DMS 273 (cell line): ENCODE data around the gene RASEF.
"Not testable (repeated sequence)": the region's sequence is repeated elsewhere in the genome, so short reads cannot be mapped to it uniquely, and the experiment has no call there.

Source experiments
- DNase-seq: peaks from one replicate; lab custom pipeline; 2025; ENCODE audit not compliant: unreplicated experiment; lab: John Stamatoyannopoulos, UW

The RASEF gene

DNA sequence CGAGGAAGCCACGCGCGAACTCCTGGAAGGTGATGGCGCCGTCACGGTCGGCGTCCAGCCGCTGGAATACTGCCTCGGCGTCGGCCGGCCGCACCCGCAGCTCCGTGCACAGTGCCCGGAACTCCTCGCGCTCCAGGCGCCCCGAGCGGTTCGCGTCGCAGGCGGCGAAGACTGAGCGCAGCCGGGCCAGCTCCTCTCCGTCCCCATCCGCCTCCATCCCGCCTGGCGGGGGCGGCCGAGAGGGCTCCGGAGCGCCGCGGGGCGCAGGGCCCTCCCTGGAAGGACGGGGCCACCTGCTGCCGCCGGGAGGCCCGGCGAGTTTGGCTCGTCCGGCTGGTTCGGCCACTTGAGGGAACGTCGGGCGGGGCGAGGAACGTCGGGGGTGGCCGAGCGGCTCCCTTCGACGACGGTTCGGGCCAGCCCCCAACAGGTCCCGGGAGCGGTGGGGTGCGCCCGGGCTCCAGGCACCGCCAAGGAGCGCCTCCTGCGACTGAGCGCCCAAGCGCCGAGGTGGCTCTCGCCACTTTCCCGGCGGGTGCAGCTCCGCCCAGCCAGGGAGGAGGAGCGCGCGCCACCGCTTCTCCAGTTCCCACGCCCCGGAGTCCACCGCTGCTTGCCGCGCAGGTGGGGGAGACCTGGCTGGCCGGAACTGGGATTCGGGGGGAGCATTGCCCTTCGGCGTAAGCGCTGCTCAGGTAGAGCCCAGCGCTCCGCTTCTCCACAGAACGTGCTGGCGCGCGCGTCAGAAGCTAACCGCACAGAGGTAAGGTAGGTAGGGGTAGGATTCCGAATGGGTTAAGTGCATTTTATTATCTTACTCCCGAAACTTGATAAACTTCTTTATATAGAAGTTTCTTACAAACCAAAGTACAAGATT is at the start of gene RASEF:
Gene RASEF (minus strand): TSS at position 492 of the 877 bp plus-strand sequence. CDS start 275 bp downstream, at position 217.
- DNase-seq: peak; percentile 85

DNA sequence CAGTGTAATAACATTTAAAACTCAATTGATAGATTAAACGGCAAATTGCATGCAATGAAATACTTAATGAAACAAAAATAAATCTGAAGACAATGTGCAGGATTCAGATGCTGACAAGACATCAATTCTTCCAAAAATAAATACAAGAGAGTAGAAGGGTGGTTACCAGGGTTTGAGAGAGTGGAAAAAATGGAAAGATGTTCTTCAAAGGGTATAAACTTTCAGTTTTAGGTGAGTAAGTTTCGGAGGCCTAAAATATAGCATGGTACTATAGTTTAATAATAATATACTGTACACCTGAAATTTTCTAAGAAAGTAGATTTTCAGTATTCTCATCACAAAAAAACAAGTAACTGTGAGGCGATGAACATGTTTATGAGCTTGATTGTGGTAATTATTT is 48.2 kb upstream of the RASEF start:
- DNase-seq: no peak

DNA sequence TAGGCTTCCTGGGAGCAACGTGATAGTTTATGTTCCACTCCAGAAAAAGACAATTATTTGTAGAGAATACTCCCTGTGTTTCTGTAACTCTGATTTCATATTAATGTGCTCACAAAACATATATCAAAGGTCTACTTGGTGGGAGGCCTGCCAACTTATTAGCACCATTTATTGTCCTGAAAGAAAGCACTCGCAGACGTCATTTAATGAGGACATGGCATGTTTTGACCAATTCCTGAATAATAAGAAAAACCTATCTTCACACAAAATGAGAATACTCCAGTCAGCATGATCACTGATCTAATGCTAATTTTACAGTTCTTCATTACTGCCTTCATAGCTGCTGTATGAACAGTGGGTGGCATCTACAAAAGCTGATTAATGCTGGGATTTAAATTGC is 46.4 kb upstream of the RASEF start:
- no peak for DNase-seq

DNA sequence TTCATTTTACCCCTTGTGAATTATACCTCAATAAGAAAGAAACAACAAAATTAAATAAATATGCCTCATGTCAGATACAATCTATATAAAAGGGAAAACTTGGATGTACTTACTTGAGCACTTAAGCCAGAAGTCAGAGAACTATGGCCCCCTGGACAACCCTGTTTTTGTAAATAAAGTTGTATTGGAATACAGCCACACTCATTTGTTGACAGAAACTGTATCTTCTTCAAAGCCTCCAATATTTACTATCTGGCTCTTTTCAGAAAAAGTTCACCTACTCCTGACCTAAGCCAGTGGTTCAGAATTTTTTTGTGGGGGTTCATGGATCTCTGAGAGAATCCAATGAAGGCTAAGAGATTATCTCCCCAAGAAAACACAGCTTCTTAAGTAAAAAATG is 45.3 kb upstream of the RASEF start:
- DNase-seq: no peak

DNA sequence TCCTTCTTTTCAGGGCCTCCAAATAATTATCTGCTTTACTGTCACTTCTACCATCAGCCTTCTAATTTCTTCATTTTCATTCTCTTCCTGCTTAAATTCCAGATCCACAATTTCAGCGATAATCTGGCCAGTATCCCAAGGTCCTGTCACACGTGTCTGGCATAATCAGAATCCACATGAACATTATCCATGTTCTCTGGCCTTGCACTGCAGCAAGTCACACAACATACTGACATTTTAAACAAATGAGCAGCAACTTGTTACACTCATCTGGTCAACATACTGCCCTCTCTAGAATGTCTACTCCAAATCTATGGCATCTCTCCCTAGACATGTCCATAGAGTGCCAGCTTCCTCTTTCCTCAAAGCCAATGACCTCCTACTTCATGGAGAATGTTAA is 43.8 kb upstream of the RASEF start:
- no peak for DNase-seq

DNA sequence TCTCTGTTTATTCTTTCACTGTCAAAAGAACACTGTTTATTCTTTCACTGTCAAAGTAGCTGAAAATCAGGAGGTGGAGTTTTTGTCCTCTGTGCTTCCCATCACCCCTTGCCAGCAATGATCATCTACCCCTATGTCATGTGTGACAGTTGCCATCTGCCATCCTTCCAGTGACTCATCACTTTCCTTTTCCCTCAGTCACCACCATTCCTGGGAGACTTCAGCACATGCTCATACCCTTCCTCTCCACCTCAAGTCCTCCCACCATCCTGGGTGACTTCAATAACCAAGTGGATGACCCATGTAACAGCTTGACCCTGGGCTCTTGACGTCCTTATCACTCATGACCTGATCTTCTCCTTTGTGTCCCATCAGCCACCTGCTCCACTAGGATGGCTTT is 43.3 kb upstream of the RASEF start:
- DNase-seq: peak; percentile 50

DNA sequence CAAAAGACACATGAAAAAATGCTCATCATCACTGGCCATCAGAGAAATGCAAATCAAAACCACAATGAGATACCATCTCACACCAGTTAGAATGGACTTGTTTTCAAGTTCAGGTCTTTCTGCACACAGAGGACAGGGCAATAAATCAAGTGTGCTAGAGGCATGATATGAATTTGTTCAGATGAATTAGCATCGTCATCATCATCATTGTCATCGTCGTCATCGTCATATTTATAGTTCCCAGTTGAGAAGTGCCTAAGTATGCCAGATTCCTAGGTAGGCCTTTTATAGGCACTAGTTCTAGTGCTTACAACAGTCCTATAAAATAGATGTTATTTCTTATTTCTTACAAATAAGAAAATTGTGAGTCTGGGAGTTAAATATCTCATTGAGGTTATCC is 34.7 kb upstream of the RASEF start:
- DNase-seq: no peak

DNA sequence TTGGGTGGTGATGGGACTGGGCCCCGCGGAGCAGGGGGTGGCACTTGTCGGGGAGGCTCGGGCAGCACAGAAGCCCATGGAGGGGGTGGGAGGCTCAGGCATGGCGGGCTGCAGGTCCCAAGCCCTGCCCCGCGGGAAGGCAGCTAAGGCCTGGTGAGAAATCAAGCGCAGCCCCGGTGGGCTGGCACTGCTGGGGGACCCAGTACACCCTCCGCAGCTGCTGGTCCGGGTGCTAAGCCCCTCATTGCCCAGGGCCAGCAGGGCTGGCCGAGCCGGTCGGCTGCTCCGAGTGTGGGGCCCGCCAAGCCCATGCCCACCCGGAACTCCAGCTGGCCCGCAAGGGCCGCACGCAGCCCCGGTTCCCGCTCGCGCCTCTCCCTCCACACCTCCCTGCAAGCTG is 30.4 kb upstream of the RASEF start:
- DNase-seq: not testable (repeated sequence)

DNA sequence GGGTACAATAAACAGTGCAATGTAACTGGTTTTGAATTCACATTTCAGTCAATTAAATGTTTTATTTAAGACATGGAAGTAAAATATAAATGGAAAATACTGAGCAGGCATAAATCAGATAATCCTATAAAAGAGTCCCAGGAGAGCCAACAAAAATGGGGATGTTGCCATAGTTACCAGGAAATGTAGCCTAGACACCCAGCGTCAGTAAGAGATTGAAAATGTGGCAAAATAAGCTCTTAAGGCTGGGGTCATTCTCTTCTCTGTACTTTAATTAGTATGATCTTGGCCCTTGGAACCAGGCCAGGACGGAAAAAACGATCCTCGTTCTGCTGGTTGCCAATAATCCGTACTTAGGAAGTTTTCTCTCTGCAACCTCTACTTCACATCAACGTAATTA is 18.9 kb upstream of the RASEF start:
- no peak for DNase-seq

DNA sequence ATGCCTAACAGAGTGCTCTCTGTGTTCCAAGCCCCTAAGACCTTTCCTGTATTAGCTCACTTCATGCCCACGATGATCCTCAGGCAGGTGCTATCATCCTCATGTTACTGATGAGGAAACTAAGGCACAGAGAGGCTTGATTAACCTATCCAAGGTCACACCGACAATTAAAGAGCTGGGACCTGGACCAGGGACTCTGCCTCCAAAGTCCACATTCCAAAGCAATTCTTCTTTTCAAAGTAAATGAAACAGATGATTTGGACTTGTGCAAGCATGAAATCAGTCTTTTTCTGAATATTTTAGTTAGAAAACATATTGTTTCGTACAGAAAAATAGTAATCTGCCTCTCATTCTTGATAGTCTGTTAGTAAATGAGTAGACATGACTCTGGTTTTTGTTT is 18.1 kb upstream of the RASEF start:
- no peak for DNase-seq

DNA sequence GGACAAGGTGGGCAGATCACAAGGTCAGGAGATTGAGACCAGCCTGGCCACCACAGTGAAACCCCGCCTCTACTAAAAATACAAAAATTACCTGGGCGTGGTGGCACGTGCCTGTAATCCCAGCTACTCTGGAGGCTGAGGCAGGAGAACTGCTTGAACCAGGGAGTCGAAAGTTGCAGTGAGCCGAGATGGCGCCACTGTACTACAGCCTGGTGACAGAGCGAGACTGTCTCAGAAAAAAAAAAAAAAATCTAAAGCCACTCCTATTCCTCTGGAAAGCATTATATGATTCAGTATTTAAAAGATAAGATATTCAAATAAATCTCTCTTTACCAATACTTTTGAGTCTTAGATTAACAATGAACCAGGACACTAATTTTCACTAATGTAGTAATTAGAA is 13.0 kb upstream of the RASEF start:
- DNase-seq: not testable (repeated sequence)

DNA sequence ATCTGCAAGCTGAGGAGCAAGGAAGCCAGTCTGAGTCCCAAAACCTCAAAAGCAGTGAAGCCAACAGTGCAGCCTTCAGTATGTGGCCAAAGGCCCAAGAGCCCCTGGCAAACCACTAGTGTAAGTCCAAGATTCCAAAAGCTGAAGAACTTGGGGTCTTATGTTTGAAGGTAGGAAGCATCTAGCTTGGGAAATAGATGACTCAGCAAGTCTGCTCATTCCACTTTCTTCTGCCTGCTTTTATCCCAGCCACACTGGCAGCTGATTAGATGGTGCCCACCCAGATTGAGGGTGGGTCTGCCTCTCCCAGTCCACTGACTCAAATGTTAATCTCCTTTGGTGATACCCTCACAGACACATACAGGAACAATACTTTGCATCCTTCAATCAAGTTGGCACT is 9.6 kb upstream of the RASEF start:
- not testable (repeated sequence) for DNase-seq

DNA sequence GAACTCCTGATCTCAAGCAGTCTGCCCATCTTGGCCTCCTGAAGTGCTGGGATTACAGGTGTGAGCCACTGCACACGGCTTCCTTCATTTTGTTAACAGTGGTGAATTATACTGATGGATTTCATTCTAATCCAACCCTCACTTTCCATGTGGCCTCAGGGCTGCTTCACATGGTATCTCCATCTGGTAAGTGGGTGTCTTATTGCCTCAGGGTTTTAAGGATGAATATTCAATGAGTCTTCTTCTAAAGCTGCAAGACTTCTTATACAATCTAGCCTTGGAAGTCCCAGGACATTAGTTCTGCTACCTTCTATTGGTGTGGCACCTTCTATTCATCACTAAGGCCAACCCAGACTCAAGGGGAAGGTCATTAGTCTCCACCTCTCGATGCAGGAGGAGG is 8.7 kb upstream of the RASEF start:
- no peak for DNase-seq

DNA sequence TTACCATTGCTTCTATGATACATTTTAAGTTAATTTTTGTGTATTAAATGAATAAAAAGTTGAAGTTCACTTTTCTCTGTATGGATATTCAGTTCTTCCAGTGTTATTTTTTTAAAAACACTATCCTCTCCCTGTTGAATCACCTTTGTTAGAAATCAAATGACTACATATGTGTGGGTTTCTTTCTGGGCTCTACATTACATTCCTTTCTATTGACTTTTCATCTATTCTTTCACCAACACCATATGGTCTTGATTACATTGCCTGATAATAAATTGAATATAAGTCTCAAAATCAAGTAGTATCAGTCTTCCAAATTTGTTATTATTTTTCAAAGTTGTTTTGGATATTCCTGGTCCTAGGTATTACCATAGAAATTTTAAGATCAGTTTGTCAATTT is 7.3 kb upstream of the RASEF start:
- DNase-seq: no peak

DNA sequence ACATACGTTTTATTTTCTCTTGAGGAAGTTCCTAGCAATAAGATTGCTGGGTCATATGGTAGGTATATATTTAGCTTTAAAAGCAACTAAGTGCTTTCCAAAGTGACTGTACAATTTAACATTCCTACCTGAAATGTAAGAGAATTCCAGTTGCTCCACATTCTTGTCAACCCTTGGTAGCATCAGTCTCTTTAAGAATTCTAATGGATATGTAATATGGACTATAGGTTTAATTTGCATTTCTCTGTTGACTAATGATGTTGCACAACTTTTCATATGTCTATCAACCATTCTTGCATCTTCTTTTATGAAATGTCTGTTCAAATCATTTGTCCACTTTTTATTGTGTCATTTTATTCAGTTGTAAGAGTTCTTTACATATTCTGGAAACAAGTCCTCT is 6.7 kb upstream of the RASEF start:
- DNase-seq: no peak

DNA sequence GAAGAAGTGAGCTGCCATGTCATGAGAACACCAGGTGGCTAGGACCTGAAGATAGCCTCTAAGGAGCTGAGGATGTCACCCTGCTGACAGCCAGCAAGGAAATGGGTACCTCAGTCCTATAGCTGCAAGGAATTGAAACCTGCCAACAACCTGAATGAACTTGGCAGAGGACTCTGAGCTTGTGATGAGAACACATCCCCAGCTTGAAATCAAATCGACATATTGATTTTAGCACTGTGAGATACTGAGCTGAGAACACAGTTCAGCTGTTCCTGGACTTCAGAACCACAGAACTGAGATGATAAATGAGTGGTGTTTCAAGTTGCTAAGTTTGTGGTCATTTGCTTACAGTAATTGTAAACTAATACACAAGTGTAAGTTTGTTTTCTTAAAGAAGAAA is 5.5 kb upstream of the RASEF start:
- no peak for DNase-seq

DNA sequence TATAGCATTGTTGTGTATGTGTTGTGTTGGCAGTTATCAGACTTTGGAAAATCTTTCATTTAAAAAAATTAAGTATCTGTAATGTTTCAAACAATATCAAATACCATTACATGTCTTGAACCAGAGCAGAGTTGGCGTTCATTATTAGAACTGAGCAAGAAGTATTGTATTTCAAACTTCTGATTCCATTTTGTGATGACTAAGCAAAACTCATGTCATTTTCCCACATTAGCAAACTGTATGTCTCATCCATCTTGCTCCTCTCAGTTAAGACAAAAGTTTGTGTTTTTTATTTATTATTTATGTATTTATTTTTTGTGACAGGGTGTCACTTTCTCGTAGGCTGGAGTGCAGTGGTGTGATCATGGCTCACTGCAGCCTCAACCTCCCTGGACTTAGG is 4.6 kb upstream of the RASEF start:
- DNase-seq: no peak

DNA sequence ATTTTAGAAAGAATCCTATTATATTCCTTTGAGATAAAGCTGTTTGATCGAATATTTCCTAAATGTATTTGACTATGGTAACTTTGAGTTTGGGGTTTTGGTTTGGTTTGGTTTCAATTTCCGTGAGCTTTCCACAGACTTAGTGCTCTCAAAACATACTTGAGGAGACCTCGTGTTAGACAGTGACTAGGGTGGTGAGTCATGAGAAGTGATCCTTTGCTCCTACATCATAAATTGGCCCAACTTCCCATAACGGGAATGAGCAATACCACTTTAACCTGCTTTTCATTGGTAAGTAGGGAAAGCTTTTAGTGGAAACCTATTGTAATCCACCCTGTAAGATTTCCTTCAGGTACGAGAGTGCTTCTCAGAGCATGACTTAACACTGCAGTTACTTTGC is 3.8 kb upstream of the RASEF start:
- DNase-seq: no peak

DNA sequence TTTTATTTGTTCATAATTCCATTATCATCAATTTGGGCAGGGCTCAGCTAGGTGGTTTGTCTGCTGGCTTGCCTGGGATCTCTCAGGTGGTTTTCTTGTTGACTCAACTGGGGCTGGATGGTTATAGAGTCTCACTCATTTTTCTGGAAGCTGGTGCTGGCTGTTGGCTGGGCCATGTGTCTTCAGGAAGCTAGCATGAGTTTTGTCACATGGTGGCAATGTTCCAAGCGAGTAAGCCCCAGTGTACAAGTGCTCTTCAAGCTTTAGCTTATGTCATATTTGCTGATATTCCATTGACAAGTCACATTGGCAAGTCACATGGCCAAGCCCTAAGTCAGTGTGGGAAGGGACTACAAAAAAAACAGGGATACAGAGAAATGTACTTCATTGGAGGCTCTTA is 2.3 kb upstream of the RASEF start:
- DNase-seq: no peak

DNA sequence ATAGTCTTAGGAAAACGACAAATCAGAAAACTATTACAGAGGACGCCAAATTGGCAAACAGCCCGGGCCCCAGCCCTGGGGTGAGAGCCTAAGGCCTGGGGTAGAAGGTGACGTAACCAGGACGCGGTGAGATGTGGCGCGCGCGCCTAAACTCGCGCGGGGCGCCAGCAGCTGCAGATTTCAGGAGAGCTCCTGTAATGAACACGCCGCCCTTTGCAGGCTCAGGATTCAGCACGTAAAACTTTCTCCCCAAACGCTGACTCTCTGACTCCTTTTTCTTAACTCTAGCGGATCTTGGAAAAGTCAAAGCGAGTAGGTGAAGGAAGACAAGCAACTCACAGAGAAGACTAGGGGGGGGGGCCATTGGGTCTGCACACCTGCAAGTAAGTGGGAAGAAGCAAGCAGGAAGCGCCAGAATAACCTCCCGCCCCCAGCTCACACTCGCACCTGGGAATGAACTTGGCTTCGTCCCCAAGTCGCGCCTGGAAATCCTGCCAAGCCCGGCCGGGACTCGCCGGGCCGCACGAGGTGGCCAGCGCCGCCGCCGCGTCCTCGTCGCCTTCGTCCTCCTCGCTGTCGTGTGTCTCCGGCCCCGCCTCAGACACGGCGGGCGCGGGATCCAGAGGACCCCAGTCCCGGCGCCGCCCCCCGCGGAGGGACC is 822 bp downstream of the RASEF start:
- DNase-seq: peak; percentile 84

DNA sequence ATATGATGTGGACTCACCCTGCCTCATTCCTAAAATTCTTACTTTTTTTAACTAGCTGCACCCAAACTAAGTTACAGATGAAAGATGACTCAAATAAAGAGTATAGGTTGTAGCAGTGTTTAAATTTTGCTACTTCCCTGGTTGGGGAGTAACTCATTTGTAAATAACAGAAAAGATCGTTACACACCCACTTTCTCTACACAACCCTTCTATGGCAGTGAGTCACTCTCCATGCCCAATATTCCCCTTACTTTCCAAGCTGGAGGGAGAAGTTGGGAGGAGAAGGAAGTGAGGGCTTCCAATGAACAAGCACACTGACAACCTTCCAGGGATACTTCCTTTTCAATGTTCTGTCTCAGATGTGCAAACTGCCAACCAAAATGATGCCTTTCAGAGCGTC is 1.9 kb downstream of the RASEF start:
- DNase-seq: peak; percentile 31

DNA sequence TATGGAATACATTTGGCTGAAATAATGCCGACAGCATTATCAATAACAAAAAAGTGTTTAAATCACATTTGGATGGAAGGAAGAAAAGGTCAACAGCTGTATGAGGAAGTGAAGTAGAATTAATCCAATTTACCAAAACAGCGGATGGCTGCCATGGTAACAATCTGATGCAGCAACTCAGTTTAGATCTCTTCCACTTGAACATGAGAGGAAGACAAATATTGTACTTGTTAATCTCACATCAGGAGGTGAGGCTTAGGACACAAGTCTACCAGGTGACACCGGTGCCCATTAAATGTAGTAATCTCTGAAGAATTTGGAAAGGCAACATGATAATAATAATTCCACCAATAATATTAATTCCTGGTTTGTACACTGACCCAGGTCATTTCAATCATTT is 2.4 kb downstream of the RASEF start:
- peak; percentile 61 for DNase-seq

DNA sequence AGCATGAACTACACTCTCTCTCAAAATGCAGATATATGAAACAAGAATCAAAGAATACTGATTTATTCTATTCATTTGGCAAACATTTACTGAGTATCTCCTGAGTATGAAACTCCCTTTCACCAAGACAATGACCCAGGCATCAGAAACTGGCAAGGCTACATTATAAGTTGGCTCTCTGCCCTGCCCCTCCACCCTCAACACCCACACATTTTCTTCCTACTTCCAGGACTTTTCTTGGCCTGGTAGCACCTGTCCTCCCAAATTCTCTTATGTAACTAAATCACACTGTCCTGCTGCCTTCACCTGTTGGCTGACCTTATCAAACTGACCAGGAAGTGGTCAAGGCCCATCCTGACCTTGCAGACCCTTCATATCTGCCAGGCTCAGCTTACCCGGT is 3.5 kb downstream of the RASEF start:
- DNase-seq: peak; percentile 20
